GM19043 (cell line): Measurements from ENCODE around the gene GABPA.
A peak's percentile ranks its signal among the peaks of the same experiment; 100 is the strongest.

Source experiments
- ATAC-seq: cut with Tn5 transposase; IDR thresholded peaks from one replicate; pipeline ENCODE4 v1.9.1; 2021; ENCODE audit warnings: low read depth; ENCODE audit not compliant: unreplicated experiment

The GABPA gene

GRCh38 chr21:25801217-25802014, 66.6 kb downstream of the GABPA start:
- ATAC-seq: peak; percentile 100

GRCh38 chr21:25806060-25806459, 71.3 kb downstream of the GABPA start:
- ATAC-seq: no peak

- ATAC-seq: no peak
Observed at GRCh38 chr21:25807191-25807590, 72.4 kb downstream of the GABPA start.

GRCh38 chr21:25809013-25809412, 74.2 kb downstream of the GABPA start:
- no peak for ATAC-seq

GRCh38 chr21:25811186-25811585, 76.4 kb downstream of the GABPA start:
- ATAC-seq: no peak

- no peak for ATAC-seq
Observed at GRCh38 chr21:25813917-25814316, 79.1 kb downstream of the GABPA start.

GRCh38 chr21:25818121-25818520, 83.3 kb downstream of the GABPA start:
- ATAC-seq: no peak

GRCh38 chr21:25818551-25818950, 83.8 kb downstream of the GABPA start:
- no peak for ATAC-seq
